HG03097 (cell line): ENCODE data around the gene CCDC170.
"Not testable (repeated sequence)": the region's sequence is repeated elsewhere in the genome, so short reads cannot be mapped to it uniquely, and the experiment has no call there.

Experiments used
- ATAC-seq: cut with Tn5 transposase; IDR thresholded peaks from one replicate; pipeline ENCODE4 v1.9.1; 2021; ENCODE audit not compliant: unreplicated experiment, low FRiP score

Gene CCDC170

GRCh38 chr6:151539506-151540268 lies 45.9 kb downstream of the CCDC170 start:
- no peak for ATAC-seq

GRCh38 chr6:151544453-151544852 lies 50.6 kb downstream of the CCDC170 start:
- ATAC-seq = no peak

- ATAC-seq = not testable (repeated sequence)
Measured at GRCh38 chr6:151544884-151545283, 51.1 kb downstream of the CCDC170 start.

GRCh38 chr6:151546941-151547659 lies 53.3 kb downstream of the CCDC170 start:
- no peak for ATAC-seq

GRCh38 chr6:151548201-151548600 lies 54.4 kb downstream of the CCDC170 start:
- ATAC-seq = no peak

GRCh38 chr6:151549790-151550189 lies 56.0 kb downstream of the CCDC170 start:
- no peak for ATAC-seq

GRCh38 chr6:151550618-151551017 lies 56.8 kb downstream of the CCDC170 start:
- no peak for ATAC-seq

GRCh38 chr6:151551223-151551857 lies 57.5 kb downstream of the CCDC170 start:
- ATAC-seq = no peak

GRCh38 chr6:151553416-151554165 lies 59.8 kb downstream of the CCDC170 start:
- ATAC-seq = no peak

- ATAC-seq = no peak
Measured at GRCh38 chr6:151561238-151561637, 67.4 kb downstream of the CCDC170 start.

- ATAC-seq = no peak
Measured at GRCh38 chr6:151564654-151565053, 70.8 kb downstream of the CCDC170 start.

- no peak for ATAC-seq
Measured at GRCh38 chr6:151565940-151566339, 72.1 kb downstream of the CCDC170 start.

- no peak for ATAC-seq
Measured at GRCh38 chr6:151566557-151566956, 72.7 kb downstream of the CCDC170 start.

- no peak for ATAC-seq
Measured at GRCh38 chr6:151576633-151577032, 82.8 kb downstream of the CCDC170 start.

GRCh38 chr6:151577257-151577656 lies 83.4 kb downstream of the CCDC170 start:
- ATAC-seq = no peak

GRCh38 chr6:151585741-151586140 lies 91.9 kb downstream of the CCDC170 start:
- no peak for ATAC-seq

- no peak for ATAC-seq
Measured at GRCh38 chr6:151589667-151590066, 95.8 kb downstream of the CCDC170 start.

GRCh38 chr6:151590742-151591141 lies 96.9 kb downstream of the CCDC170 start:
- no peak for ATAC-seq

GRCh38 chr6:151592449-151593159 lies 98.8 kb downstream of the CCDC170 start:
- no peak for ATAC-seq
